GM19025 (cell line): ENCODE results near the gene CBX2.
A peak's percentile ranks its signal among the peaks of the same experiment; 100 is the strongest.

ENCODE experiments used
- ATAC-seq: cut with Tn5 transposase; IDR thresholded peaks from one replicate; pipeline ENCODE4 v1.9.1; 2021; ENCODE audit warnings: mild to moderate bottlenecking, low read depth, moderate library complexity; ENCODE audit not compliant: unreplicated experiment

Gene CBX2

GRCh38 chr17:79797492-79798298, 19.7 kb downstream of the CBX2 start:
- ATAC-seq = peak; percentile 15

- no peak for ATAC-seq
Observed at GRCh38 chr17:79798299-79799173, 20.6 kb downstream of the CBX2 start.

- no peak for ATAC-seq
Observed at GRCh38 chr17:79799174-79799537, 21.2 kb downstream of the CBX2 start.

- no peak for ATAC-seq
Observed at GRCh38 chr17:79799538-79800324, 21.8 kb downstream of the CBX2 start.

- no peak for ATAC-seq
Observed at GRCh38 chr17:79800325-79801155, 22.6 kb downstream of the CBX2 start.

GRCh38 chr17:79801156-79802038, 23.4 kb downstream of the CBX2 start:
- ATAC-seq = no peak

GRCh38 chr17:79802039-79802735, 24.2 kb downstream of the CBX2 start:
- ATAC-seq = no peak

- ATAC-seq = no peak
Observed at GRCh38 chr17:79802736-79803420, 24.9 kb downstream of the CBX2 start.

GRCh38 chr17:79803421-79803996, 25.6 kb downstream of the CBX2 start:
- no peak for ATAC-seq

GRCh38 chr17:79803997-79804855, 26.3 kb downstream of the CBX2 start:
- peak; percentile 76 for ATAC-seq

GRCh38 chr17:79804856-79805696, 27.1 kb downstream of the CBX2 start:
- peak; percentile 6 for ATAC-seq

GRCh38 chr17:79806446-79806760, 28.5 kb downstream of the CBX2 start:
- ATAC-seq = no peak

GRCh38 chr17:79806863-79807720, 29.1 kb downstream of the CBX2 start:
- ATAC-seq = no peak

GRCh38 chr17:79808763-79809529, 31.0 kb downstream of the CBX2 start:
- ATAC-seq = no peak
